Stimulated activated naive CD4-positive, alpha-beta T cell treated with Interleukin-2 at 50 U/mL for 16 hours (primary cell): Measurements from ENCODE around the gene OR5H14.

Experiments
- DNase-seq: peaks from one replicate; lab custom pipeline; 2025; lab: John Stamatoyannopoulos, UW

Gene OR5H14

DNA sequence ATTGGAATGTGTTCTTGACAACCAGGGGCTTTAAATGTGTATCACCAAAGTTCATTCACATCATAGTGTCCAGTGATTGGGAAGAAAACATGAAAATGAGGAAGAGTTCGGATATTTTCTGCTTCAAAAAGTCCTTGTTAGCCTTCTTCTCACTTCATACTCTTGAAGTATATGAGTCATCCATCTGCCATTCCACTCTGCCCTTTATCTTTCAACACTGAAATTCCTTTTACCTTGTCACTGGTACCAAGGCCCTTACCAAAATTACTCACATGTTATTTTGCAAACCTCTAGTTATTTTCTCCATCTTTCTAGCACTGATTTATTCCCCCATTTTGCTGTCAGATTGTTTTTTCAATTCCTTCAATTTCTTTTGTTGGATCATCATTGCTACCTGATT, 51.7 kb downstream of the OR5H14 start:
- DNase-seq = no peak
